D721Med (cell line): ENCODE data around the gene CABP7.

ENCODE experiments used
- DNase-seq: peaks from one replicate; pipeline ENCODE4 v3.0.0; 2011; ENCODE audit warnings: low spot score; ENCODE audit not compliant: insufficient read length
- FAIRE-seq: peaks from 2 replicates; lab custom pipeline; 2011; peaks lifted over from hg19 to GRCh38; lab: Jason Lieb, UNC
- TF ChIP-seq, protein P1 (sequence below): IDR thresholded peaks from 2 replicates; pipeline ENCODE4 v1.5.1; 2012; ENCODE audit warnings: mild to moderate bottlenecking, control low read depth; ENCODE audit not compliant: insufficient read depth; ENCODE audit errors: missing control alignments

Gene CABP7

DNA sequence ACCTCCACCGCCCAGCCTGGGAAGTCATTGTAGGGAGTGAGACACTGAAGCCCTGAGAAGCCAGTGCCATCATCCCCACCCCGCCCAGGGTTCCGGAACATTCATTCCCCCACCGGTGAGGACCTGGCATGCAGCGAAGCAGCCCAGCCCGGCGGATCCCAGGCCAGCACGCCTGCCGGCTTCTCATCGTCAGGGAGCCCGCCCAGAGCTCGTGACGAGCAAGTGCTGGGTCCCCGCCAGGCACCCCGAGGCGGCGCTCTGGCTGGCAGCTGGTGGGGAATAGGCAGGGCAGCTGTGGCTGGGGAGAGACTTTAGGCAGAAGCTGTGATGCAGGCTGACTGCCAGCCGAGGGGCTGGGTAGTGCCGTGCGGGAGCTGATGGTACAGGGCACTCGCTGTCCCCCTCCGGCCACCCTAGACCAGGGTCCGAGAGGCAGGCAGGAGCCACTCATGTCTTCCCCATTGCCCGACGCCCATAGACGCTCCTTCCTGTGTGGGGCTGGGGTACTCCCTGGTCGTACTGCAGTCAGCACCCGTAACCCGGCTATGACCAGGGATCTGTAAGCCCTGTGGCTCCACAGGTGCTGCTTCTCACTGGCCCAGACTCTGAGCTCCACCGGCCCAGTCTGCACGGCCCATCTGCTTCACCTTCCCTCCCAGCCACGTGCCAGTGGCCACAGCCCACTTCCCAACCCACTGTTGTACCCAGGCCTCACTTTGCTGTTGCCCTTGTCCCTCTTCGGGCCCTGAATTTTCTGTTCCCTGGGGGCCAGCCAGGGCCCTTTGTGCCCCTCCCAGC lies 24.5 kb upstream of the CABP7 start:
- FAIRE-seq (no peak), DNase-seq (no peak)
- TF ChIP-seq, protein P1, sequence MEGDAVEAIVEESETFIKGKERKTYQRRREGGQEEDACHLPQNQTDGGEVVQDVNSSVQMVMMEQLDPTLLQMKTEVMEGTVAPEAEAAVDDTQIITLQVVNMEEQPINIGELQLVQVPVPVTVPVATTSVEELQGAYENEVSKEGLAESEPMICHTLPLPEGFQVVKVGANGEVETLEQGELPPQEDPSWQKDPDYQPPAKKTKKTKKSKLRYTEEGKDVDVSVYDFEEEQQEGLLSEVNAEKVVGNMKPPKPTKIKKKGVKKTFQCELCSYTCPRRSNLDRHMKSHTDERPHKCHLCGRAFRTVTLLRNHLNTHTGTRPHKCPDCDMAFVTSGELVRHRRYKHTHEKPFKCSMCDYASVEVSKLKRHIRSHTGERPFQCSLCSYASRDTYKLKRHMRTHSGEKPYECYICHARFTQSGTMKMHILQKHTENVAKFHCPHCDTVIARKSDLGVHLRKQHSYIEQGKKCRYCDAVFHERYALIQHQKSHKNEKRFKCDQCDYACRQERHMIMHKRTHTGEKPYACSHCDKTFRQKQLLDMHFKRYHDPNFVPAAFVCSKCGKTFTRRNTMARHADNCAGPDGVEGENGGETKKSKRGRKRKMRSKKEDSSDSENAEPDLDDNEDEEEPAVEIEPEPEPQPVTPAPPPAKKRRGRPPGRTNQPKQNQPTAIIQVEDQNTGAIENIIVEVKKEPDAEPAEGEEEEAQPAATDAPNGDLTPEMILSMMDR, result no peak

DNA sequence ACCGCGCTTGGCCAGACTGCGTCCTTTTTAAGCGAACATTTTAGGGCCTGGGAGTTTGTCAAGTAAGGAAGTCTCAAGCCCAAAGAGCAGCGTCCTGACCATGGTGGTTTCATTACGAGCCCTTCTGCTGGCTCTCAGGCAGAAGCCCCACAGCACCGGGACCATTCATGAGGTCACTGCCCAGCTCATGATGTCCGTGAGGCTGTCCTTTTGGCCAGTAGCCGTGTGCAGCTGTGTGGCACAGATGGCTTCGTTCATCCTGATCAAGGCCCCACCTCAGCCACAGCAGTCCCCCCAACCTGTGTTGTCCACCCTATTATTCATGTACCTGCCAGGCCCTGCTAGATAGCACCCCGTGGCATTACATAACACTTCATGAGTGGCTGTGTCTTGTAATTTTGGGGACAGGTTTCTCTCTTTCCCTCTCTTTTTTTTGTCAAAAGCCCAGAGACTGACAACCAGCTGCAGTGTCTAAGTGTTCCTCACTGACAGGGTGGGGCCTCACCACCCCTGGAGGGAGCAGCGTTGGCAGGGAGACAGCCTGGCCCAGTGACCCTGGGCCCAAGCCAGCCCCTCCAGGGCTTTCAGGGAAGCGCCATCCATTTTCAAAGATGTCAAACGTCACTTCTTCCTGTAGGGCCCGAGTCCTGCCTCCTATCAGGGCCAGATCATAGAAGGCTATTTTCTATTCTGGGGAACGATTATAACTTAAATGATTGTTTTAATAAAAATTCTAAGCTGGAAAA lies 21.8 kb upstream of the CABP7 start:
- FAIRE-seq, result no peak
- TF ChIP-seq, protein P1, result no peak
- DNase-seq, result no peak

GRCh38 chr22:29700206-29700899 lies 19.4 kb upstream of the CABP7 start:
- FAIRE-seq (no peak), DNase-seq (no peak)
- TF ChIP-seq, protein P1, result no peak

DNA sequence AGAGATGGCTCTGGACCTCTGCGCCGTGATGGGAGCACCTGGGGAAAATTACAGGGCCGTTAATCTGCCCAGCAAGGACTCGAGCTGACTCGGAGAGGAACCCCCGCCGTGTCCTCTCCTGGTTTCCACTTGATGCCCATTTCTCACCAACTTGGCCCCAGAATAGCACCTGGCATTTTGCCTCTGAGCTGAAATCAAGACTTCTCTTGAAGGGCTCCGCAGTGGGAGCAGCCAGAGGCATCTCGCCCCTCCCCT lies 19.0 kb upstream of the CABP7 start:
- DNase-seq (no peak), FAIRE-seq (no peak)
- TF ChIP-seq, protein P1, result no peak

DNA sequence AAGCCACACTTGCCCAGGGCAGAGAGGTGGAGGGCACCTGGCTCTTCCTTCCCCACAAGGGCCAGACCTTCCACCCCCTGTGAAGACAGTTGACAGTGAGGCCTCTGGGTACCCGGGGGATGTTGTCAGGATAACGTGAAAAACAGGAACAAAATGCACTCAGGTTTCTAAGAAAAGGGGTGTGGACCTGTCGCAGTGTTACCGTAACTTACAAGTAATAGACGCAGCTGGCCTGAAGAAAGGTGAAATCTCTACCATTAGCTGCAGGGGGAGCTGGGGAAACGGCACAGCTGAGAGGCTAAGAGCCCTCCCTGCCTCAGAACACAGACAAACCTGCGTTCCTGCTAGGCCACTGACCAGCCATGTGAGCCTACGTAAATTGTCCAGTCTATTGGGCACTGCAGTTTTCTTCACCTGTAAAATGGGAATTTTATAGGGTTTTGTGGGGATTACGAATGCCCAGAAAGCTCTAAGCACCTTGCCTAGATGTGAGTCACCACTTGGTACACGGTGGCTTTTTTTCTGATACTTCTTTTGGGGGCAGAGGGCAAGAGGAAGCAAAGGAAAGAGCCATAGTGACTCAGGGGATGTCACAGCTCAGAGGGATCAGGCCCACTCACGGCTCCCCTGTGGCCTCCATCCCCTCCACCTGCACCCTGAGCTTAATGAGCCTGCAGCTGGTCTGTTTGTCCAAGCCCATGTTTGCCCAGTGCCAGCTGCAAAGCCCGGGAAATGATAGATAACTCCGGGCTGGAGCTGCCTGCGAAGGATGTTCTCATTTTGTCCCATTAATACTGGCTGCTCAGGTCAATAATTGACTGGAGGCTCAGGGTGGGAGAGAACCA lies 18.4 kb upstream of the CABP7 start:
- DNase-seq (no peak), FAIRE-seq (no peak)
- TF ChIP-seq, protein P1, result peak; percentile 14

DNA sequence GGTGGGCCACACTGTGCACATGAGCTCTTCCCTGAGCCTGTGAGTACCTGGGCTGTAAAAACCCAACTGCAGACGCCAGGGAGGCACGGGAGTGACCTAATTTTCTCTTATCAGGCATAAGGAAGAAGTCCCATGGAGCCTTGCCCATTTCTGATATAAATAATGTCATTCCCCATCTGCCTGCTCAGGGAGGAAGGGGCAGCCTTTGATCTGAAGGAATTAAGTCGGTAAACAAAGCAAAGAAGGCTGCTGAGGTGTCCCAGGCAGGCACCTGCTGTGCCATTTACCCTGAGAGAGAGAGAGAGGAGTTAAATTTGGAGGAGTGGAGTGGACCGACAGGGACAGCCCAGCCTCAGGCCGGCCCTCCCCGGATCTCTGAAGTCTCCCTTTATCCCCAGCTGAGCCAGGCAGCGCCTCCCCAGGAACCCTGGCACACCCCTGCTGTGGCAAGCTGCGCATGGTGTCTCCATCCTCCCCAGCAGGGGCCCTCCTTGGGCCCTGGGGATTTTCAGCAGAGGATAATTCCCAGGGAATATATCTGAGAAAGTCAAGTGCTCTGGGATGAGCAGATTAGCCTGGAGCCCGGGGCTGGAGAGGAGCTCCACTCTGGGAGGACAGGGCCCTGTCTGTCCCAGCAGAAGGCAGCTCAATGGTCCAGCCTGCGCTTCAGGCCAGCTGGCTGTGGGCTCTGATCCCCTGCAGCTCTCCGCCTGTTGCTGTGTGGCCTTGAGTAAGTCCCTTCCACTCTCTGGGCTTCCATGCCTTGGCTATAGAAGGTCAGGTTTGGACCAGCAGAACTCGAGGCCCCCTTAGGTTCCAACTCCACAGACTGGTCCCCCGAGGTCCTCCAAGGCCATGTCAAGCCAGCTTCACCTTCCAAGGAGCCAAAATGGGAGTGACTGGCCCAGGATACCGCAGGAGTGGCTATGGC lies 17.5 kb upstream of the CABP7 start:
- no peak for FAIRE-seq
- TF ChIP-seq, protein P1, result no peak
- DNase-seq, result no peak
